ENCODE data around the gene TEC. TPM values are rescaled to one million over a fixed set of nuclear protein-coding genes. Genes with fewer than 3 reads are reported as not detected.

TEC gene
- total and polyA plus RNA-seq, 9 of the 15 experiments (the other 6 are each of a cell fraction or from before 2014, with no cell fraction given) = 5.3 to 14.7 (median 8.8) TPM

GRCh38 chr4:48315728-48316630 lies 46.3 kb upstream of the TEC start (continued):
- TF ChIP-seq AFF4 (CRISPR knock-in tag; IDR thresholded peaks at IDR 0.05) (no peak), BMI1 (IDR thresholded peaks at IDR 0.05; ENCODE audit: low read length) (no peak), TFAP4 (CRISPR knock-in tag; IDR thresholded peaks at IDR 0.05; ENCODE audit: borderline replicate concordance) (no peak), JUND (IDR thresholded peaks at IDR 0.05; ENCODE audit: borderline replicate concordance, low read depth, low read length) (peak; percentile 51; the same call in 1 of the 2 replicates), JUND (tag; IDR thresholded peaks at IDR 0.05; ENCODE audit: borderline replicate concordance, low read depth, low read length) (no peak), PTBP1 (IDR thresholded peaks at IDR 0.05; ENCODE audit: low read depth, low read length) (no peak), EGR1 (conservative IDR thresholded peaks at IDR 0.05) (peak; percentile 30; the same call in 1 of the 2 replicates), TRIM25 (IDR thresholded peaks at IDR 0.05; ENCODE audit: borderline replicate concordance) (no peak), PPARD (CRISPR knock-in tag; IDR thresholded peaks at IDR 0.05) (no peak), SMARCA4 (IDR thresholded peaks at IDR 0.05) (0 out of 2 replicates have a peak, but pooled peaks have one; percentile 25), FOXP4 (CRISPR knock-in tag; IDR thresholded peaks at IDR 0.05; ENCODE audit: borderline replicate concordance) (no peak), KDM2B (CRISPR knock-in tag; IDR thresholded peaks at IDR 0.05) (no peak), MTA3 (IDR thresholded peaks at IDR 0.05; ENCODE audit: borderline replicate concordance) (no peak), SMARCA5 (IDR thresholded peaks at IDR 0.05) (peak; percentile 86), EZH2 (IDR thresholded peaks at IDR 0.05; ENCODE audit: borderline replicate concordance, low read depth, low read length) (no peak), TFAM (CRISPR knock-in tag; conservative IDR thresholded peaks at IDR 0.05) (no peak), TEAD1 (CRISPR knock-in tag; IDR thresholded peaks at IDR 0.05) (no peak; a peak in 1 of 4 replicates)

Measured in K562 (cell line).